Immature natural killer cell (primary cell): Measurements from ENCODE around the gene HOXB2. TPM values are rescaled to one million over a fixed set of nuclear protein-coding genes. Genes with fewer than 3 reads are reported as not detected.
A peak's percentile ranks its signal among the peaks of the same experiment; 100 is the strongest.
"Not testable (repeated sequence)": the region's sequence is repeated elsewhere in the genome, so short reads cannot be mapped to it uniquely, and the experiment has no call there.

ENCODE experiments used
- DNase-seq, 3 donors: peaks; one replicate each; pipeline ENCODE4 v3.0.0; 2022; ENCODE audit warnings: mixed read lengths in 1 of 3
- H3K27ac Mint-ChIP-seq, 6 donors: one replicate each; pipeline ENCODE4 v1.8.0; 2020; ENCODE audit warnings: mixed read lengths in 6 of 6, mild to moderate bottlenecking in 5 of 6, inconsistent platforms in 4 of 6, moderate library complexity in 3 of 6
- H3K27me3 Mint-ChIP-seq, 3 donors: one replicate each; pipeline ENCODE4 v1.8.0; 2020 to 2021; ENCODE audit warnings: low read depth in 3 of 3, mild to moderate bottlenecking in 3 of 3, mixed read lengths in 3 of 3, moderate library complexity in 3 of 3, inconsistent platforms in 1 of 3
- H3K36me3 Mint-ChIP-seq, 3 donors: one replicate each; pipeline ENCODE4 v1.8.0; 2020; ENCODE audit warnings: mixed read lengths in 3 of 3, inconsistent platforms in 2 of 3, mild to moderate bottlenecking in 2 of 3
- H3K4me1 Mint-ChIP-seq, 2 donors: one replicate each; pipeline ENCODE4 v1.8.0; 2020; ENCODE audit warnings: inconsistent platforms in 2 of 2, mild to moderate bottlenecking in 2 of 2, mixed read lengths in 2 of 2, moderate library complexity in 1 of 2
- H3K4me3 Mint-ChIP-seq, 5 donors: one replicate each; pipeline ENCODE4 v1.8.0; 2020; ENCODE audit warnings: mild to moderate bottlenecking in 5 of 5, mixed read lengths in 5 of 5, inconsistent platforms in 3 of 5, moderate library complexity in 3 of 5
- H3K9me3 Mint-ChIP-seq, 6 donors: one replicate each; pipeline ENCODE4 v1.8.0; 2020; ENCODE audit warnings: mild to moderate bottlenecking in 6 of 6, mixed read lengths in 6 of 6, inconsistent platforms in 4 of 6, moderate library complexity in 3 of 6
- polyA plus RNA-seq, 3 donors: library from polyadenylated mRNA; unstranded; fragments of 300-500 nt; fragmentation: Illumina TruSeq; gene quantifications; one replicate each; pipeline ENCODE4 v1.2.3, GENCODE V29; 2021

Gene HOXB2
- polyA plus RNA-seq, 3 donors from 2014 or later, result 15.9 to 32.6 (median 18.3) TPM

- H3K9me3 Mint-ChIP-seq, result peaks cover 0 to 1% (median 0%) of the 10 kb centered on the region in 6 donors
- H3K27ac Mint-ChIP-seq, result peak overlapping the region; percentile 85 to 99 (median 94)
- peak overlapping the region; percentile 92 to 99 (median 95) for H3K4me3 Mint-ChIP-seq
- H3K4me1 Mint-ChIP-seq, result peaks cover 73 to 80% of the 10 kb centered on the region in 2 donors
- H3K27me3 Mint-ChIP-seq, result peaks cover 6 to 24% (median 7%) of the 10 kb centered on the region in 3 donors
- peaks cover 0 to 3% (median 0%) of the 10 kb centered on the region in 3 donors for H3K36me3 Mint-ChIP-seq
- DNase-seq, result peak in 2 of 3 donors; percentile 22 to 27
Observed at GRCh38 chr17:48543854-48544348, 1.0 kb downstream of the HOXB2 start.

GRCh38 chr17:48543107-48543853 is 1.6 kb downstream of the HOXB2 start:
- H3K4me1 Mint-ChIP-seq, result peaks cover 69 to 74% of the 10 kb centered on the region in 2 donors
- peaks cover 0 to 3% (median 0%) of the 10 kb centered on the region in 3 donors for H3K36me3 Mint-ChIP-seq
- H3K27me3 Mint-ChIP-seq, result peaks cover 6 to 24% (median 7%) of the 10 kb centered on the region in 3 donors

GRCh38 chr17:48542698-48543106 is 2.2 kb downstream of the HOXB2 start:
- Mint-ChIP-seq H3K36me3 (peaks cover 0 to 3% (median under 1%) of the 10 kb centered on the region in 3 donors), H3K4me1 (peaks cover 63 to 68% of the 10 kb centered on the region in 2 donors), H3K27ac (peak overlapping the region; percentile 91 to 99 (median 97)), H3K4me3 (peak overlapping the region; percentile 92 to 99 (median 99)), H3K9me3 (peaks cover 0 to 1% (median 0%) of the 10 kb centered on the region in 6 donors), H3K27me3 (peaks cover 6 to 24% (median 7%) of the 10 kb centered on the region in 3 donors)
- DNase-seq, result no peak

More at GRCh38 chr17:48543107-48543853, 1.6 kb downstream of the HOXB2 start:
- peak overlapping the region; percentile 91 to 99 (median 97) for H3K27ac Mint-ChIP-seq
- peak overlapping the region; percentile 92 to 99 (median 99) for H3K4me3 Mint-ChIP-seq
- peak; percentile 65 to 70 (median 68) for DNase-seq
- peaks cover 0 to 1% (median 0%) of the 10 kb centered on the region in 6 donors for H3K9me3 Mint-ChIP-seq

- H3K4me3 Mint-ChIP-seq, result peak overlapping the region; percentile 92 to 99 (median 99)
- H3K36me3 Mint-ChIP-seq, result peaks cover 0 to 3% (median 3%) of the 10 kb centered on the region in 3 donors
- H3K27ac Mint-ChIP-seq, result peak overlapping the region; percentile 91 to 99 (median 98)
- peaks cover 0 to 1% (median 0%) of the 10 kb centered on the region in 6 donors for H3K9me3 Mint-ChIP-seq
- H3K4me1 Mint-ChIP-seq, result peaks cover 58 to 63% of the 10 kb centered on the region in 2 donors
- peaks cover 6 to 24% (median 7%) of the 10 kb centered on the region in 3 donors for H3K27me3 Mint-ChIP-seq
- DNase-seq, result peak; percentile 18 to 41 (median 31)
Observed at GRCh38 chr17:48542114-48542656, 2.7 kb downstream of the HOXB2 start.

GRCh38 chr17:48541577-48542113 is 3.3 kb downstream of the HOXB2 start:
- H3K27me3 Mint-ChIP-seq, result peaks cover 6 to 24% (median 7%) of the 10 kb centered on the region in 3 donors
- peak overlapping the region; percentile 92 to 99 (median 99) for H3K4me3 Mint-ChIP-seq
- H3K4me1 Mint-ChIP-seq, result peaks cover 52 to 58% of the 10 kb centered on the region in 2 donors
- peaks cover 0 to 1% (median 0%) of the 10 kb centered on the region in 6 donors for H3K9me3 Mint-ChIP-seq
- H3K36me3 Mint-ChIP-seq, result peaks cover 0 to 3% (median 3%) of the 10 kb centered on the region in 3 donors
- peak overlapping the region; percentile 91 to 99 (median 98) for H3K27ac Mint-ChIP-seq
- peak; percentile 44 to 60 (median 47) for DNase-seq

GRCh38 chr17:48541036-48541576 is 3.8 kb downstream of the HOXB2 start:
- peak overlapping the region; percentile 91 to 99 (median 98) for H3K27ac Mint-ChIP-seq
- H3K4me3 Mint-ChIP-seq, result peak overlapping the region; percentile 92 to 99 (median 99)
- H3K36me3 Mint-ChIP-seq, result peaks cover 0 to 3% (median 3%) of the 10 kb centered on the region in 3 donors

GRCh38 chr17:48540213-48540612 is 4.7 kb downstream of the HOXB2 start:
- peak overlapping the region; percentile 9 to 99 (median 57) for H3K27ac Mint-ChIP-seq
- H3K4me3 Mint-ChIP-seq, result peak overlapping the region; percentile 23 to 61 (median 51)
- no peak for DNase-seq
- H3K27me3 Mint-ChIP-seq, result peaks cover 4 to 24% (median 6%) of the 10 kb centered on the region in 3 donors
- H3K36me3 Mint-ChIP-seq, result peaks cover 0 to 3% (median 3%) of the 10 kb centered on the region in 3 donors
- peaks cover 0 to 1% (median 0%) of the 10 kb centered on the region in 6 donors for H3K9me3 Mint-ChIP-seq
- H3K4me1 Mint-ChIP-seq, result peaks cover 38 to 44% of the 10 kb centered on the region in 2 donors

More at GRCh38 chr17:48541036-48541576, 3.8 kb downstream of the HOXB2 start:
- peaks cover 0 to 1% (median 0%) of the 10 kb centered on the region in 6 donors for H3K9me3 Mint-ChIP-seq
- peaks cover 47 to 52% of the 10 kb centered on the region in 2 donors for H3K4me1 Mint-ChIP-seq
- DNase-seq, result no peak
- H3K27me3 Mint-ChIP-seq, result peaks cover 6 to 24% (median 7%) of the 10 kb centered on the region in 3 donors

- peaks cover 0 to 3% (median 3%) of the 10 kb centered on the region in 3 donors for H3K36me3 Mint-ChIP-seq
- no peak overlapping the region for H3K4me3 Mint-ChIP-seq
- no peak for DNase-seq
- no peak overlapping the region for H3K27ac Mint-ChIP-seq
- peaks cover 0 to 1% (median 0%) of the 10 kb centered on the region in 6 donors for H3K9me3 Mint-ChIP-seq
- H3K27me3 Mint-ChIP-seq, result peaks cover 3 to 22% (median 4%) of the 10 kb centered on the region in 3 donors
- peaks cover 31 to 33% of the 10 kb centered on the region in 2 donors for H3K4me1 Mint-ChIP-seq
Observed at GRCh38 chr17:48539177-48539576, 5.7 kb downstream of the HOXB2 start.

GRCh38 chr17:48537316-48537715 is 7.6 kb downstream of the HOXB2 start:
- Mint-ChIP-seq H3K27ac (no peak overlapping the region), H3K27me3 (peaks cover 0 to 14% (median 4%) of the 10 kb centered on the region in 3 donors), H3K4me3 (no peak overlapping the region), H3K9me3 (peaks cover 0 to 1% (median 0%) of the 10 kb centered on the region in 6 donors), H3K4me1 (peaks cover 22% of the 10 kb centered on the region in 2 donors), H3K36me3 (peaks cover 0 to 3% (median 0%) of the 10 kb centered on the region in 3 donors)
- no peak for DNase-seq

- not testable (repeated sequence) for H3K27ac Mint-ChIP-seq, H3K4me3 Mint-ChIP-seq, H3K9me3 Mint-ChIP-seq, DNase-seq, H3K27me3 Mint-ChIP-seq, H3K36me3 Mint-ChIP-seq
- peaks cover 9 to 13% of the 10 kb centered on the region in 2 donors for H3K4me1 Mint-ChIP-seq
Observed at GRCh38 chr17:48535793-48536559, 8.9 kb downstream of the HOXB2 start.

GRCh38 chr17:48532261-48532660 is 12.6 kb downstream of the HOXB2 start:
- Mint-ChIP-seq H3K4me1 (peaks cover 0 to 2% of the 10 kb centered on the region in 2 donors), H3K27ac (no peak overlapping the region), H3K27me3 (peaks cover 2 to 11% (median 4%) of the 10 kb centered on the region in 3 donors), H3K36me3 (peaks cover 0 to 5% (median 0%) of the 10 kb centered on the region in 3 donors), H3K9me3 (no peaks in the 10 kb centered on the region), H3K4me3 (no peak overlapping the region)
- no peak for DNase-seq

GRCh38 chr17:48530887-48531272 is 14.0 kb downstream of the HOXB2 start, which contains the start of gene HOXB1:
TSS of gene HOXB1 (minus strand) at chr17:48531011. CDS start at chr17:48530904, 107 bp downstream.
- Mint-ChIP-seq H3K27ac (peak within 1 kb of the TSS in 1 of 6 donors; percentile 53), H3K4me3 (no peak within 1 kb of the TSS), H3K36me3 (peaks cover 0 to 7% (median 7%) of the 10 kb centered on the region in 3 donors), H3K9me3 (no peaks in the 10 kb centered on the region), H3K27me3 (peaks cover 3 to 20% (median 4%) of the 10 kb centered on the region in 3 donors), H3K4me1 (peaks cover 2 to 10% of the 10 kb centered on the region in 2 donors)
- DNase-seq, result no peak
